Stimulated activated CD4-positive, alpha-beta T cell treated with anti-CD3 and anti-CD28 coated beads, Interleukin-4, amount 100 ng/mL, for 48 hours (primary cell): Measurements from ENCODE around the gene HDHD2.

Source experiments
- DNase-seq, 2 donors: peaks; one replicate each; pipeline ENCODE4 v3.0.0-alpha.2; 2020; ENCODE audit warnings: low read depth in 2 of 2

The HDHD2 gene

DNA sequence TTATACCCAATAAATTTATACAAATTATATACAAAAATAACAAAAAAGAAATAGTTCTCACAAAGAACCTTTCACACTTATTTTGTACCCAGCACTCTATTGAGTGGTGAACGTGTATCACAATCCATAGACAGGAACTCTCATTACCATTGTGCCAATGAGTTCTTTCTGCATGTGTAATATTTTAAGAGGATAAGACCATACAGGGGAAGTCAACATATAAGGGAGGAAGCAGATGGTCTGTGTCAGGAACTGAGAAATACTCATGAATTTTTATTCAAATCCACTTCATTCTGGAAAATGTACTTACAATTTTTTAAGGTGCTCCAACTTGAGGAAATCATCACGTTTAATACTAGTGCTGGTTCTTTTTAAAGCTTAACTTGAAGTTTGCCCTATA, 87.8 kb downstream of the HDHD2 start:
- DNase-seq = no peak
